Sigmoid colon (tissue), 4 donors: ENCODE results near the gene FUT7.

Experiments used
- POLR2AphosphoS5 ChIP-seq, 4 donors: sonication (generic); formaldehyde crosslinking; IDR thresholded peaks; one replicate each; pipeline ENCODE4 v1.6.1; 2017; ENCODE audit warnings: antibody characterized with exemption in 4 of 4
- TF ChIP-seq, protein P1 (sequence below), 4 experiments: fragments of 450-650 bp in 3 of 4; fragments of 200-600 bp in 1 of 4; IDR thresholded peaks; one replicate each; pipeline ENCODE4 v1.5.1; 2016 to 2019; ENCODE audit warnings: antibody characterized with exemption in 4 of 4, mild to moderate bottlenecking in 3 of 4, moderate library complexity in 2 of 4

DNA sequence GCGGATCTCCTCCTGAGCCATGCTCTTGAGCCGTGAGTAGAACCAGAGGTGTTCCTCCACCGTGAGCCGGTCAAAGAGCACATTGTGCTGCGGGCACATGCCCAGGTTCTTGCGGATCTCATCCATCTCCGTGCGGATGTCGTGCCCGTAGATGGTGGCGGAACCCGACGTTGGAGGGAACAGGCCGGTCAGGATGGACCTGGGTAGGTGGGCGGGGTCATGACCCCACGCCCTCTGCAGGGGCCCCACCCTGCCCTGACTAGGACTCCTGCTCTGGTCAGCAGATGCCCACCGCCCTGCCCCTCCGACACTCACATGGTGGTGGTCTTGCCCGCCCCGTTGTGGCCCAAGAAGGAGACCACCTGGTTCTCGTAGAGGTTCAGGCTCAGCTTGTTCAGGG lies 15.9 kb downstream of the FUT7 start:
- TF ChIP-seq, protein P1, sequence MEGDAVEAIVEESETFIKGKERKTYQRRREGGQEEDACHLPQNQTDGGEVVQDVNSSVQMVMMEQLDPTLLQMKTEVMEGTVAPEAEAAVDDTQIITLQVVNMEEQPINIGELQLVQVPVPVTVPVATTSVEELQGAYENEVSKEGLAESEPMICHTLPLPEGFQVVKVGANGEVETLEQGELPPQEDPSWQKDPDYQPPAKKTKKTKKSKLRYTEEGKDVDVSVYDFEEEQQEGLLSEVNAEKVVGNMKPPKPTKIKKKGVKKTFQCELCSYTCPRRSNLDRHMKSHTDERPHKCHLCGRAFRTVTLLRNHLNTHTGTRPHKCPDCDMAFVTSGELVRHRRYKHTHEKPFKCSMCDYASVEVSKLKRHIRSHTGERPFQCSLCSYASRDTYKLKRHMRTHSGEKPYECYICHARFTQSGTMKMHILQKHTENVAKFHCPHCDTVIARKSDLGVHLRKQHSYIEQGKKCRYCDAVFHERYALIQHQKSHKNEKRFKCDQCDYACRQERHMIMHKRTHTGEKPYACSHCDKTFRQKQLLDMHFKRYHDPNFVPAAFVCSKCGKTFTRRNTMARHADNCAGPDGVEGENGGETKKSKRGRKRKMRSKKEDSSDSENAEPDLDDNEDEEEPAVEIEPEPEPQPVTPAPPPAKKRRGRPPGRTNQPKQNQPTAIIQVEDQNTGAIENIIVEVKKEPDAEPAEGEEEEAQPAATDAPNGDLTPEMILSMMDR (IDR thresholded peaks at IDR 0.05) = no peak
- TF ChIP-seq POLR2AphosphoS5 (IDR thresholded peaks at IDR 0.05) = no peak
